K562 treated with DMSO at 1 percent for 48 hours (cell line): ENCODE data around the gene AHRR. TPM values are rescaled to one million over a fixed set of nuclear protein-coding genes. Genes with fewer than 3 reads are reported as not detected.

ENCODE experiments used
- total RNA-seq: library from RNA; unstranded; fragments of 300-600 nt; gene quantifications from 2 replicates; pipeline ENCODE4 v1.2.3, GENCODE V29; 2022; ENCODE audit warnings: low replicate concordance; ENCODE audit errors: extremely low read depth

AHRR gene
- not detected in 2 replicates for total RNA-seq

GRCh38 chr5:321230-321725, at the start of gene AHRR:
TSS of gene AHRR (plus strand) at chr5:321714. CDS start at chr5:343903, 22,189 bp downstream.

DNA sequence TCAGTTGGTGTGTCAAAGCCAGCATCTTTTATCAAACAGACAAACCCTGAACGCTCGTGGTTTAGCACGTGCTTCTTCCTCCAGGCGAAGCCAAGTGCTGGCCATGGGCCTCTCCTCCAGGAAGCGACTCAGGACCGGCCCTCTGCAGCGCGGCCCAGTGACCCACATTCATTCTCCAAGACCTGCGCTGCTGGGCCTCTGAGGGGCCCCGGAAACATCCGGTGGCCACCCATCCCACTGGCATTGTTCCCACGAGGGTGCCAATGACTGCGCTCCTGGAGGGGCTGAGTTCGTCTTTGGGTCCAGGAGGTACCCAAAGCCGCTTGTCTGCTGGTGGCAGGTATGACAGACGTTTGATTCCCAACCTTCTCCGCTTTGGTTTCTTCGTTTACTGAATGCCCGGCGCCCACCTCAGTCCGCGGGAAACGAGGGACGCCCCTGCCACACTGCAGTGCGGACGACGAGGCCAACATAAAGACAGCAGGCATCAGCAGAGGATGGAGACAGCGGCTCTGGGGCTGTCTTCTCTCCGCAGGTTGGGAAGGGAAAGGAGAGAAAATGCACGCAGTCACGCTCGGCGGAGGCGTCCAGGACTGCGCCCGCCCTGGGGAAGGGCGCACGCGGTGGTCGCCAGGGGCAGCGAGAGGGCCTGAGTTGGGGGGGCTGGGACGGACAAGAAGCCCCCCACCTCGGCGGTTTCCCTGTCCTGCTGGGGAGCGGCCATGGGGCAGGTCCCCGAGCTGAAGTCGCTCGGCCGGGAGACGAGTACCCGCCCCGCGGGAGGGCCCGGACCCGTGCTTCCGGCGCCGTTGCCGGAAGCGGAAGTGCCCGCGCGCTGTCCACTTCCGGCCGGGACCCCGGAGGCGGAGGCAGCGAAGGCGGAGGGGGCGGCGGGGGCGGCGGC, 121.1 kb downstream of the AHRR start, which contains the start of gene EXOC3:
EXOC3 (plus strand) TSS at position 842 of the 904 bp plus-strand sequence. CDS start 3,030 bp downstream, outside the sequence.

Other genes starting within 250 kb of the AHRR start
- gene PLEKHG4B, start 229.5 kb upstream of the AHRR start, total RNA-seq, result not detected in 2 replicates
- gene LRRC14B, start 130.2 kb upstream of the AHRR start, total RNA-seq, result not detected in 2 replicates
- not detected in 2 replicates for gene CCDC127, start 103.6 kb upstream of the AHRR start, total RNA-seq
- gene SDHA, start 103.4 kb upstream of the AHRR start, total RNA-seq, result 937 TPM in 1 of 2 replicates, not detected in the other
- gene PDCD6, start 50.1 kb upstream of the AHRR start, total RNA-seq, result not detected in 2 replicates
- not detected in 2 replicates for gene EXOC3, start 121.5 kb downstream of the AHRR start, total RNA-seq
- not detected in 2 replicates for gene SLC9A3, start 202.7 kb downstream of the AHRR start, total RNA-seq